Measurements from ENCODE around the gene XPR1. TPM values are rescaled to one million over a fixed set of nuclear protein-coding genes. Genes with fewer than 3 reads are reported as not detected.

The XPR1 gene
- total and polyA plus RNA-seq, 2 of the 8 experiments (the other 6 are each of a cell fraction or from before 2014, with no cell fraction given) = 28.6 to 43.9 TPM

DNA sequence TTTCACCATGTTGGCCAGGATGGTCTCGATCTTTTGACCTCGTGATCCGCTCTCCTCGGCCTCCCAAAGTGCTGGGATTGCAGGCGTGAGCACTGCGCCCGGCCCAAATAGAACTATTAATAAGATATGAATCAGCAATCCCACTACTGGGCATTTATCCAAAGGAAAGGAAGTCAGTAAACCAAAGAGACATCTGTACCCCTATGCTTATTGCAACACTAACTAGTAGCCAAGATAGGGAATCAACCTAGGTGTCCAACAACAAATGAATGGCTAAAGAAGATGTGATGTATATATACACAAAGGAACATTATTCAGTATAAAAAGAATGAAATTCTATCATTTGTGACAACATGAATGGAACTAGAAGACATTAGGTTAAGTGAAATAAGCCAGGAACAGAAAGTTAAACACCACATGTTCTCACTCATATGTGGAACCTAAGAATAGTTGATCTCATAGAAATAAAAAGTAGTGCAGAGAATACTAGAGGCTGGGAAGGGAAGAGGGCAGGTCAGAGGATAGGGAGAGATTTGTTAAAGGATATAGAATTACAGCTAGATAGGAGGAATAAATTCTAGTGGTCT, 48.8 kb downstream of the XPR1 start:
- H2BK12ac ChIP-seq (ENCODE audit: low read depth, low read length) = no peak overlapping the region
- TF ChIP-seq SRF (IDR thresholded peaks at IDR 0.05; ENCODE audit: low read depth, low read length) (no peak), CREB1 (IDR thresholded peaks at IDR 0.05) (no peak), CEBPB (IDR thresholded peaks at IDR 0.05; ENCODE audit: low read depth, low read length) (no peak), KDM5A (IDR thresholded peaks at IDR 0.05; ENCODE audit: low read length) (no peak), BCL11A (IDR thresholded peaks at IDR 0.05; ENCODE audit: low read depth in 2 of 2, low read length in 2 of 2) (no peak), RFX5 (IDR thresholded peaks at IDR 0.05; ENCODE audit: borderline replicate concordance, low read depth, low read length) (no peak), KDM1A (IDR thresholded peaks at IDR 0.05; ENCODE audit: borderline replicate concordance, low read length) (no peak)

More for the DNA sequence above, 48.8 kb downstream of the XPR1 start:
- H3K14ac ChIP-seq (ENCODE audit: insufficient read length) = no peak overlapping the region
- no peak overlapping the region for H2AFZ ChIP-seq (ENCODE audit: low read length)
- H3K9ac ChIP-seq (replicated peaks in 1 of 4; ENCODE audit: extremely low read depth in 1 of 4, low read depth in 3 of 4, low read length in 3 of 4) = no peak overlapping the region
- no peak overlapping the region for H4K91ac ChIP-seq (replicated peaks; ENCODE audit: insufficient read length, low read length)
- H3K27ac ChIP-seq (ENCODE audit: low read depth, low read length) = no peak overlapping the region
- DNase-seq (ENCODE audit: low read depth in 1 of 2, low spot score in 2 of 2) (no peak), FAIRE-seq (no peak)
- ChIA-PET CTCF (ENCODE audit: partially characterized antibody) (interaction anchor here (0.6 kb wide), 1 partner anchor 299 kb away, joined by 3 read pairs; no protein-coding TSS in a partner anchor), POLR2A (ENCODE audit: partially characterized antibody) (no interaction called here)
- H3K18ac ChIP-seq (ENCODE audit: extremely low read depth, low read length) = no peak overlapping the region
- H3K79me2 ChIP-seq (ENCODE audit: control insufficient read depth in 1 of 2, insufficient read depth in 2 of 2, low read length in 2 of 2) = peaks cover 0 to 10% of the 10 kb centered on the region in 2 experiments; a peak in 2 of 4 replicates
- WGBS, 2 experiments (ENCODE audit: extremely low coverage in 1 of 2, insufficient coverage in 1 of 2, insufficient read length in 1 of 2, insufficient replicate concordance in 2 of 2, low coverage in 1 of 2, low lambda C conversion rate in 2 of 2, missing lambda C conversion rate in 1 of 2) = 90% methylated on average over 7 of the region's 7 CpGs; no CpG with 5 or more reads in 1 of the 2 experiments
- no peak overlapping the region for H3K4ac ChIP-seq (replicated peaks; ENCODE audit: insufficient read length, low read depth, low read length)
- H4K8ac ChIP-seq (ENCODE audit: extremely low read depth, insufficient read depth, low read length) = no peak overlapping the region
- no peaks in the 10 kb centered on the region for H3K27me3 ChIP-seq (replicated peaks in 1 of 4; ENCODE audit: control insufficient read depth in 3 of 4, extremely low read depth in 1 of 4, insufficient read depth in 3 of 4, low read length in 3 of 4)
- H3K4me1 ChIP-seq (replicated peaks in 1 of 4; ENCODE audit: control insufficient read depth in 3 of 4, insufficient read depth in 4 of 4, low read length in 3 of 4) = peaks cover 0 to 2% (median 0%) of the 10 kb centered on the region in 4 experiments; a peak in 1 of 7 replicates
- H4K5ac ChIP-seq (ENCODE audit: insufficient read length, low read depth, low read length) = no peak overlapping the region
- no peak overlapping the region for H2AK5ac ChIP-seq (ENCODE audit: low read depth, low read length)
- no peak overlapping the region for H2BK15ac ChIP-seq (ENCODE audit: low read length)
- H4K20me1 ChIP-seq (replicated peaks in 1 of 2; ENCODE audit: control insufficient read depth in 1 of 2, insufficient read depth in 2 of 2, low read length in 2 of 2) = no peaks in the 10 kb centered on the region
- no peak overlapping the region for H2BK5ac ChIP-seq (ENCODE audit: low read depth, low read length)
- H3K79me1 ChIP-seq (ENCODE audit: low read depth, low read length) = no peaks in the 10 kb centered on the region
- H3K4me2 ChIP-seq (ENCODE audit: insufficient read depth in 1 of 2, low read depth in 2 of 2, low read length in 2 of 2) = no peak overlapping the region
- H2BK20ac ChIP-seq (ENCODE audit: low read length) = no peak overlapping the region
- H3K9me3 ChIP-seq (ENCODE audit: insufficient read depth in 2 of 2, low read depth in 1 of 2, low read length in 1 of 2) = 0 out of 4 replicates have a peak, but pooled peaks cover 0 to 2% of the 10 kb centered on the region in 2 experiments
- H3K23me2 ChIP-seq (ENCODE audit: low read depth, low read length) = no peaks in the 10 kb centered on the region
- H2BK120ac ChIP-seq (replicated peaks; ENCODE audit: low read depth, low read length) = no peak overlapping the region
- no peak overlapping the region for H3K23ac ChIP-seq (ENCODE audit: insufficient read length)
- H3K36me3 ChIP-seq (ENCODE audit: control insufficient read depth in 2 of 4, insufficient read depth in 4 of 4, low read length in 3 of 4) = no peaks in the 10 kb centered on the region; a peak in 2 of 8 replicates
- no peak overlapping the region for H3K4me3 ChIP-seq (ENCODE audit: extremely low read depth in 1 of 4, insufficient read depth in 2 of 4, low read depth in 3 of 4, low read length in 4 of 4)
- no peak overlapping the region for H3K56ac ChIP-seq (replicated peaks; ENCODE audit: insufficient read length, low read depth, low read length)

Data from H1 (cell line).